ENCODE results near the gene CDX1.

- TF ChIP-seq, protein P1, sequence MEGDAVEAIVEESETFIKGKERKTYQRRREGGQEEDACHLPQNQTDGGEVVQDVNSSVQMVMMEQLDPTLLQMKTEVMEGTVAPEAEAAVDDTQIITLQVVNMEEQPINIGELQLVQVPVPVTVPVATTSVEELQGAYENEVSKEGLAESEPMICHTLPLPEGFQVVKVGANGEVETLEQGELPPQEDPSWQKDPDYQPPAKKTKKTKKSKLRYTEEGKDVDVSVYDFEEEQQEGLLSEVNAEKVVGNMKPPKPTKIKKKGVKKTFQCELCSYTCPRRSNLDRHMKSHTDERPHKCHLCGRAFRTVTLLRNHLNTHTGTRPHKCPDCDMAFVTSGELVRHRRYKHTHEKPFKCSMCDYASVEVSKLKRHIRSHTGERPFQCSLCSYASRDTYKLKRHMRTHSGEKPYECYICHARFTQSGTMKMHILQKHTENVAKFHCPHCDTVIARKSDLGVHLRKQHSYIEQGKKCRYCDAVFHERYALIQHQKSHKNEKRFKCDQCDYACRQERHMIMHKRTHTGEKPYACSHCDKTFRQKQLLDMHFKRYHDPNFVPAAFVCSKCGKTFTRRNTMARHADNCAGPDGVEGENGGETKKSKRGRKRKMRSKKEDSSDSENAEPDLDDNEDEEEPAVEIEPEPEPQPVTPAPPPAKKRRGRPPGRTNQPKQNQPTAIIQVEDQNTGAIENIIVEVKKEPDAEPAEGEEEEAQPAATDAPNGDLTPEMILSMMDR (IDR thresholded peaks at IDR 0.05; ENCODE audit: insufficient read depth, low read length), result no peak
- no peak for TF ChIP-seq REST (IDR thresholded peaks at IDR 0.05; ENCODE audit: insufficient replicate concordance, low read depth)
- TF ChIP-seq POLR2AphosphoS5 (IDR thresholded peaks at IDR 0.05; ENCODE audit: low read depth), result no peak
- TF ChIP-seq SPI1 (IDR thresholded peaks at IDR 0.05; ENCODE audit: borderline replicate concordance, low read depth), result no peak
These were observed 37.1 kb upstream of the CDX1 start for GRCh38 chr5:150129454-150129812.

All from HL-60 (cell line).